K562 (cell line): ENCODE data around the gene A1BG. TPM values are rescaled to one million over a fixed set of nuclear protein-coding genes. Genes with fewer than 3 reads are reported as not detected.

Experiments
- DNMT1 ChIP-seq: fragments of 450-650 bp; IDR thresholded peaks from 2 replicates; pipeline ENCODE4 v1.6.1; 2016; ENCODE audit warnings: antibody characterized with exemption, mild to moderate bottlenecking
- EP400 ChIP-seq: fragments of 450-650 bp; IDR thresholded peaks from 2 replicates; pipeline ENCODE4 v1.6.1; 2017; ENCODE audit warnings: antibody characterized with exemption, mild to moderate bottlenecking, moderate library complexity
- FOS ChIP-seq: IDR thresholded peaks from 3 replicates; pipeline ENCODE4 v1.6.1; 2011; ENCODE audit not compliant: insufficient read length; ENCODE audit errors: extremely low read depth
- GABPB2 ChIP-seq: fragments of 250-450 bp; sonication (Bioruptor Pico); conservative IDR thresholded peaks from 2 replicates; pipeline ENCODE4 v1.5.1; 2021; ENCODE audit warnings: mild to moderate bottlenecking
- GTF2A2 ChIP-seq: IDR thresholded peaks from 2 replicates; pipeline ENCODE4 v1.6.1; 2016; ENCODE audit warnings: mild to moderate bottlenecking, missing genetic modification characterization, missing compliant biosample characterization
- KDM4B ChIP-seq, 2 experiments: fragments of 450-650 bp in 1 of 2; sonication (generic) in 1 of 2; IDR thresholded peaks; 2 replicates each; pipeline ENCODE4 v1.6.1; 2016 to 2017; ENCODE audit warnings: borderline replicate concordance in 2 of 2, antibody characterized with exemption in 1 of 2, low read depth in 1 of 2, mild to moderate bottlenecking in 1 of 2
- NELFE ChIP-seq: IDR thresholded peaks from 2 replicates; pipeline ENCODE4 v1.6.1; 2011; ENCODE audit warnings: mild to moderate bottlenecking; ENCODE audit not compliant: insufficient read depth, insufficient read length
- NR2F6 ChIP-seq: fragments of 450-650 bp; formaldehyde crosslinking; IDR thresholded peaks from 2 replicates; pipeline ENCODE4 v1.4.0; 2020; ENCODE audit warnings: mild to moderate bottlenecking
- SAFB2 ChIP-seq: fragments of 200-400 bp; formaldehyde crosslinking; IDR thresholded peaks from 2 replicates; pipeline ENCODE4 v1.6.1; 2018; ENCODE audit warnings: borderline replicate concordance, low read length, low read depth, moderate library complexity; ENCODE audit not compliant: severe bottlenecking
- SMARCA4 ChIP-seq: fragments of 450-650 bp; IDR thresholded peaks from 2 replicates; pipeline ENCODE4 v1.6.1; 2016
- TAF9B ChIP-seq: fragments of 450-650 bp; IDR thresholded peaks from 2 replicates; pipeline ENCODE4 v1.6.1; 2018; ENCODE audit warnings: mild to moderate bottlenecking; ENCODE audit not compliant: partially characterized antibody
- U2AF1 ChIP-seq: fragments of 200-400 bp; formaldehyde crosslinking; optimal IDR thresholded peaks from 2 replicates; pipeline ENCODE3; 2017; ENCODE audit warnings: mild to moderate bottlenecking, low read depth, low read length, moderate library complexity
- ZFX ChIP-seq: sonication (generic); formaldehyde crosslinking; IDR thresholded peaks from 2 replicates; pipeline ENCODE4 v1.8.0; 2022; ENCODE audit warnings: mild to moderate bottlenecking, missing genetic modification reagents, moderate library complexity
- ZNF175 ChIP-seq: fragments of 200-800 bp; sonication (Bioruptor generic); IDR thresholded peaks from 2 replicates; pipeline ENCODE4 v1.6.1; 2016; ENCODE audit warnings: low read depth, mild to moderate bottlenecking, missing genetic modification characterization, missing compliant biosample characterization
- ZNF239 ChIP-seq: fragments of 250-450 bp; sonication (Bioruptor Pico); IDR thresholded peaks from 2 replicates; pipeline ENCODE4 v1.4.0; 2020; ENCODE audit warnings: mild to moderate bottlenecking
- ZNF696 ChIP-seq: fragments of 250-450 bp; sonication (Bioruptor Pico); conservative IDR thresholded peaks from 2 replicates; pipeline ENCODE4 v1.4.0; 2020; ENCODE audit warnings: mild to moderate bottlenecking, moderate library complexity
- polyA plus RNA-seq, 8 experiments: library from polyadenylated mRNA; depleted of rRNA in 4 of 8; stranded (reverse) in 5 of 8; unstranded in 3 of 8; fragments of >200 nt; fragmentation: Nextera tagmentation in 2 of 8; fragmentation: Illumina TruSeq in 1 of 8; extraction: Ambion mirVana in 2 of 8; extraction: Trizol in 1 of 8; gene quantifications; 2 replicates each; pipeline versions ENCODE4 v1.2.1 to v1.2.3, GENCODE V29; 2011 to 2014; ENCODE audit warnings: inconsistent platforms in 1 of 8, missing spikeins in 1 of 8
- total RNA-seq, 7 experiments: library from RNA; depleted of rRNA in 6 of 7; stranded (reverse); fragments of >200 nt in 6 of 7; fragmentation: Illumina TruSeq in 2 of 7; extraction: Trizol in 2 of 7; gene quantifications; 2 replicates each; pipeline versions ENCODE4 v1.2.1 to v1.2.3, GENCODE V29; 2011 to 2021; ENCODE audit warnings: low replicate concordance in 1 of 7
- TF ChIP-seq, protein P1 (sequence below): IDR thresholded peaks from 2 replicates; pipeline ENCODE4 v1.6.1; 2011; ENCODE audit warnings: borderline replicate concordance, low read depth, mild to moderate bottlenecking, moderate library complexity, low read length; ENCODE audit not compliant: insufficient read depth, poor library complexity, severe bottlenecking
- TF ChIP-seq, protein P2 (sequence below): fragments of 450-650 bp; IDR thresholded peaks from 2 replicates; pipeline ENCODE4 v1.6.1; 2017; ENCODE audit warnings: mild to moderate bottlenecking, moderate library complexity
- TF ChIP-seq, protein P3 (sequence below): sonication (generic); formaldehyde crosslinking; IDR thresholded peaks from 2 replicates; pipeline ENCODE4 v1.8.0; 2022; ENCODE audit warnings: missing genetic modification reagents, mild to moderate bottlenecking, borderline replicate concordance
- TF ChIP-seq, protein P4 (sequence below), 3 experiments: IDR thresholded peaks in 2 of 3; conservative IDR thresholded peaks in 1 of 3; 2 replicates each; pipeline ENCODE4 v1.5.1; 2011 to 2012; ENCODE audit warnings: low read length in 3 of 3, mild to moderate bottlenecking in 3 of 3, control low read depth in 2 of 3, improper control_type of control experiment in 1 of 3, inconsistent platforms in 1 of 3, low read depth in 1 of 3, mixed read lengths in 1 of 3, moderate library complexity in 1 of 3; ENCODE audit not compliant: insufficient read depth in 2 of 3

A1BG gene
- total and polyA plus RNA-seq, 9 of the 15 experiments (the other 6 are each of a cell fraction or from before 2014, with no cell fraction given): 0.10 to 19.8 (median 2.6) TPM

DNA sequence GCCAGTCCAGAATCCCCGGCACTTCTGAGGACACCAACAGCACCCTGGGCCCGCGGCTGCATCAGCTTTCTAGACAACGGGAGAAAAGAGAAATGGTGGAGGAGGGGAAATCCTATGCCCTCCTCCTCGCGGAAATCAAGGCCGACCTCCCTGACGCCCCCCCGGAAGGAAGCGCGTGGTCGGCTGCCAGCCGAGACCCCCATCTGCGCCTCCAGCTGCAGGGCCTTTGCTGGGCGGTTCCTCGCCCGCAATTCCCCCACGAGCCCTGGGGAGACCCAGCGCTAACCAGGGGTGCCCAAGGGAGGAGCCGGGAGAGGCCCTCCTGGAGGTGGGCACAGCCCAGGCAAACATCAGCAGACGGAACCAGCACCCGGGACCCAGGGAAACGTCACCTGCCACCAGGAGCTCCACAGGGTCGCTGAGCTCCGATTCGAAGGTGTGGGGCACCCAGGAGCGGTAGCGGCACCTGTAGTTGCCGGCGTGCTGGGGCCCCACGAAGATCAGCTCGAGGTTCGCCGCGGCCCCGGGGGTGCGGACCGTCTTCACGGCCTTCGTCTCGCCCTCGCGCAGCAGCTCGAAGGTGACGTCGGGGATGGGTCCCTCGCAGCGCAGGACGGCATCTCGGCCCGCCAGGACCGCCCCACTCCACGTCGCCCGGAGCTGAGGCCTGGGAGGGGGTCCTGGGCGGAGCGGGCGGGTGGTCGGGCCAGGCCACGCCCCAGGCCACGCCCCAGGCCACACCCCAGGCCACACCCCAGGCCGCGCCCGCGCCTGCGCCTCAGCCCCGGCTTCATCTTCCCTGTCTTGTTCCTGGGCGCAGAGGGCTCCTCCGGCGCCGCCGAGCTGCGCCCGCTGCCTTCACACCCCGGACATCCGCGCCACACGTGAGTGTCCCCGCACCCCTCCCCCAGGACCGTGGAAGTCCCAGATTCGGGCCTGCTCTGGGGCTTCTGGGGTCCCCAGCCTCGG lies 6.0 kb downstream of the A1BG start (continued):
- TF ChIP-seq, protein P1, sequence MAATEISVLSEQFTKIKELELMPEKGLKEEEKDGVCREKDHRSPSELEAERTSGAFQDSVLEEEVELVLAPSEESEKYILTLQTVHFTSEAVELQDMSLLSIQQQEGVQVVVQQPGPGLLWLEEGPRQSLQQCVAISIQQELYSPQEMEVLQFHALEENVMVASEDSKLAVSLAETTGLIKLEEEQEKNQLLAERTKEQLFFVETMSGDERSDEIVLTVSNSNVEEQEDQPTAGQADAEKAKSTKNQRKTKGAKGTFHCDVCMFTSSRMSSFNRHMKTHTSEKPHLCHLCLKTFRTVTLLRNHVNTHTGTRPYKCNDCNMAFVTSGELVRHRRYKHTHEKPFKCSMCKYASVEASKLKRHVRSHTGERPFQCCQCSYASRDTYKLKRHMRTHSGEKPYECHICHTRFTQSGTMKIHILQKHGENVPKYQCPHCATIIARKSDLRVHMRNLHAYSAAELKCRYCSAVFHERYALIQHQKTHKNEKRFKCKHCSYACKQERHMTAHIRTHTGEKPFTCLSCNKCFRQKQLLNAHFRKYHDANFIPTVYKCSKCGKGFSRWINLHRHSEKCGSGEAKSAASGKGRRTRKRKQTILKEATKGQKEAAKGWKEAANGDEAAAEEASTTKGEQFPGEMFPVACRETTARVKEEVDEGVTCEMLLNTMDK: no peak
- no peak for TF ChIP-seq SAFB2
- no peak for TF ChIP-seq TAF9B
- peak; percentile 87 for TF ChIP-seq ZFX (CRISPR knock-in tag)
- TF ChIP-seq GABPB2 (CRISPR knock-in tag): no peak
- no peak for TF ChIP-seq ZNF696 (CRISPR knock-in tag)
- no peak for TF ChIP-seq ZNF239 (CRISPR knock-in tag)
- no peak for TF ChIP-seq NR2F6
- TF ChIP-seq NELFE: no peak
- TF ChIP-seq, protein P2, sequence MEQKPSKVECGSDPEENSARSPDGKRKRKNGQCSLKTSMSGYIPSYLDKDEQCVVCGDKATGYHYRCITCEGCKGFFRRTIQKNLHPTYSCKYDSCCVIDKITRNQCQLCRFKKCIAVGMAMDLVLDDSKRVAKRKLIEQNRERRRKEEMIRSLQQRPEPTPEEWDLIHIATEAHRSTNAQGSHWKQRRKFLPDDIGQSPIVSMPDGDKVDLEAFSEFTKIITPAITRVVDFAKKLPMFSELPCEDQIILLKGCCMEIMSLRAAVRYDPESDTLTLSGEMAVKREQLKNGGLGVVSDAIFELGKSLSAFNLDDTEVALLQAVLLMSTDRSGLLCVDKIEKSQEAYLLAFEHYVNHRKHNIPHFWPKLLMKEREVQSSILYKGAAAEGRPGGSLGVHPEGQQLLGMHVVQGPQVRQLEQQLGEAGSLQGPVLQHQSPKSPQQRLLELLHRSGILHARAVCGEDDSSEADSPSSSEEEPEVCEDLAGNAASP: no peak
- no peak for TF ChIP-seq ZNF175 (CRISPR knock-in tag)
- TF ChIP-seq, protein P3, sequence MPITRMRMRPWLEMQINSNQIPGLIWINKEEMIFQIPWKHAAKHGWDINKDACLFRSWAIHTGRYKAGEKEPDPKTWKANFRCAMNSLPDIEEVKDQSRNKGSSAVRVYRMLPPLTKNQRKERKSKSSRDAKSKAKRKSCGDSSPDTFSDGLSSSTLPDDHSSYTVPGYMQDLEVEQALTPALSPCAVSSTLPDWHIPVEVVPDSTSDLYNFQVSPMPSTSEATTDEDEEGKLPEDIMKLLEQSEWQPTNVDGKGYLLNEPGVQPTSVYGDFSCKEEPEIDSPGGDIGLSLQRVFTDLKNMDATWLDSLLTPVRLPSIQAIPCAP: no peak
- no peak for TF ChIP-seq GTF2A2
- TF ChIP-seq, protein P4, sequence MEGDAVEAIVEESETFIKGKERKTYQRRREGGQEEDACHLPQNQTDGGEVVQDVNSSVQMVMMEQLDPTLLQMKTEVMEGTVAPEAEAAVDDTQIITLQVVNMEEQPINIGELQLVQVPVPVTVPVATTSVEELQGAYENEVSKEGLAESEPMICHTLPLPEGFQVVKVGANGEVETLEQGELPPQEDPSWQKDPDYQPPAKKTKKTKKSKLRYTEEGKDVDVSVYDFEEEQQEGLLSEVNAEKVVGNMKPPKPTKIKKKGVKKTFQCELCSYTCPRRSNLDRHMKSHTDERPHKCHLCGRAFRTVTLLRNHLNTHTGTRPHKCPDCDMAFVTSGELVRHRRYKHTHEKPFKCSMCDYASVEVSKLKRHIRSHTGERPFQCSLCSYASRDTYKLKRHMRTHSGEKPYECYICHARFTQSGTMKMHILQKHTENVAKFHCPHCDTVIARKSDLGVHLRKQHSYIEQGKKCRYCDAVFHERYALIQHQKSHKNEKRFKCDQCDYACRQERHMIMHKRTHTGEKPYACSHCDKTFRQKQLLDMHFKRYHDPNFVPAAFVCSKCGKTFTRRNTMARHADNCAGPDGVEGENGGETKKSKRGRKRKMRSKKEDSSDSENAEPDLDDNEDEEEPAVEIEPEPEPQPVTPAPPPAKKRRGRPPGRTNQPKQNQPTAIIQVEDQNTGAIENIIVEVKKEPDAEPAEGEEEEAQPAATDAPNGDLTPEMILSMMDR (IDR thresholded peaks at IDR 0.05 in 2 of 3, conservative IDR thresholded peaks at IDR 0.05 in 1 of 3; ENCODE audit: insufficient read depth in 2 of 3, low read depth in 1 of 3, low read length in 3 of 3): 0 out of 6 replicates have a peak, but pooled peaks of 1 of the 3 experiments have one; percentile 6
- no peak for TF ChIP-seq DNMT1
- TF ChIP-seq U2AF1: no peak
- no peak for TF ChIP-seq EP400
- no peak for TF ChIP-seq KDM4B (IDR thresholded peaks at IDR 0.05; ENCODE audit: borderline replicate concordance in 2 of 2, low read depth in 1 of 2)
- no peak for TF ChIP-seq SMARCA4
- TF ChIP-seq FOS: no peak
